ENCODE measurements around the gene ZNF573.
"Not testable (repeated sequence)": the region's sequence is repeated elsewhere in the genome, so short reads cannot be mapped to it uniquely, and the experiment has no call there.

GRCh38 chr19:37815611-37816010, 36.2 kb upstream of the ZNF573 start:
- TF ChIP-seq EP300 (IDR thresholded peaks at IDR 0.05; ENCODE audit: low read depth in 2 of 2, low read length in 2 of 2); EP300 (CRISPR knock-in tag; IDR thresholded peaks at IDR 0.05; ENCODE audit: borderline replicate concordance); KDM4B (CRISPR knock-in tag; IDR thresholded peaks at IDR 0.05); POLR2A (IDR thresholded peaks at IDR 0.05; ENCODE audit: insufficient read depth in 1 of 2, low read depth in 2 of 2, low read length in 2 of 2); AKNA (CRISPR knock-in tag; IDR thresholded peaks at IDR 0.05; ENCODE audit: borderline replicate concordance); SIN3A (IDR thresholded peaks at IDR 0.05; ENCODE audit: borderline replicate concordance, low read depth, low read length); POLR2AphosphoS2 (IDR thresholded peaks at IDR 0.05; ENCODE audit: low read depth, low read length); POLR2AphosphoS5 (IDR thresholded peaks at IDR 0.05; ENCODE audit: low read depth, low read length); JUNB (CRISPR knock-in tag; IDR thresholded peaks at IDR 0.05; ENCODE audit: borderline replicate concordance); ZSCAN5A (CRISPR knock-in tag; IDR thresholded peaks at IDR 0.05; ENCODE audit: borderline replicate concordance); MYNN (CRISPR knock-in tag; IDR thresholded peaks at IDR 0.05; ENCODE audit: low read depth); MXI1 (IDR thresholded peaks at IDR 0.05; ENCODE audit: borderline replicate concordance, low read depth, low read length): not testable (repeated sequence)

Measured in HepG2 (cell line).